Femur (tissue), 1 donor: Measurements from ENCODE around the gene ZNF638.

Source experiments
- DNase-seq: peaks from one replicate; pipeline ENCODE4 v3.0.0-alpha.2; 2017

The ZNF638 gene

GRCh38 chr2:71474116-71474743 lies 142.6 kb downstream of the ZNF638 start:
- DNase-seq: no peak

- DNase-seq: no peak
Observed at GRCh38 chr2:71474744-71475397, 143.3 kb downstream of the ZNF638 start.

- no peak for DNase-seq
Observed at GRCh38 chr2:71476495-71476894, 144.9 kb downstream of the ZNF638 start.

- DNase-seq: no peak
Observed at GRCh38 chr2:71477231-71477691, 145.7 kb downstream of the ZNF638 start.

GRCh38 chr2:71478806-71479205 lies 147.2 kb downstream of the ZNF638 start:
- no peak for DNase-seq

- no peak for DNase-seq
Observed at GRCh38 chr2:71479261-71479660, 147.7 kb downstream of the ZNF638 start.

GRCh38 chr2:71481111-71481510 lies 149.5 kb downstream of the ZNF638 start:
- no peak for DNase-seq

GRCh38 chr2:71482055-71482454 lies 150.5 kb downstream of the ZNF638 start:
- no peak for DNase-seq

GRCh38 chr2:71483246-71483645 lies 151.7 kb downstream of the ZNF638 start:
- no peak for DNase-seq

GRCh38 chr2:71484354-71484753 lies 152.8 kb downstream of the ZNF638 start:
- DNase-seq: no peak
